Adrenal gland (tissue), 5 donors: ENCODE data around the gene MAP3K20.

Experiments
- POLR2A ChIP-seq, 2 donors: fragments of 450-650 bp; IDR thresholded peaks; one replicate each; pipeline ENCODE4 v1.6.1; 2017; ENCODE audit warnings: antibody characterized with exemption in 2 of 2, mild to moderate bottlenecking in 2 of 2, moderate library complexity in 1 of 2
- TF ChIP-seq, protein P1 (sequence below), 6 experiments: fragments of 450-650 bp in 4 of 6; fragments of 200-600 bp in 2 of 6; sonication (generic) in 1 of 6; IDR thresholded peaks; 1 replicate in 5 of 6; 2 replicates in 1 of 6; pipeline versions ENCODE4 v1.5.1 to v1.8.0; 2016 to 2021; ENCODE audit warnings: antibody characterized with exemption in 6 of 6, mild to moderate bottlenecking in 2 of 6, moderate library complexity in 1 of 6
- donor health status: DM: no; HTN: no; CAD: no.

DNA sequence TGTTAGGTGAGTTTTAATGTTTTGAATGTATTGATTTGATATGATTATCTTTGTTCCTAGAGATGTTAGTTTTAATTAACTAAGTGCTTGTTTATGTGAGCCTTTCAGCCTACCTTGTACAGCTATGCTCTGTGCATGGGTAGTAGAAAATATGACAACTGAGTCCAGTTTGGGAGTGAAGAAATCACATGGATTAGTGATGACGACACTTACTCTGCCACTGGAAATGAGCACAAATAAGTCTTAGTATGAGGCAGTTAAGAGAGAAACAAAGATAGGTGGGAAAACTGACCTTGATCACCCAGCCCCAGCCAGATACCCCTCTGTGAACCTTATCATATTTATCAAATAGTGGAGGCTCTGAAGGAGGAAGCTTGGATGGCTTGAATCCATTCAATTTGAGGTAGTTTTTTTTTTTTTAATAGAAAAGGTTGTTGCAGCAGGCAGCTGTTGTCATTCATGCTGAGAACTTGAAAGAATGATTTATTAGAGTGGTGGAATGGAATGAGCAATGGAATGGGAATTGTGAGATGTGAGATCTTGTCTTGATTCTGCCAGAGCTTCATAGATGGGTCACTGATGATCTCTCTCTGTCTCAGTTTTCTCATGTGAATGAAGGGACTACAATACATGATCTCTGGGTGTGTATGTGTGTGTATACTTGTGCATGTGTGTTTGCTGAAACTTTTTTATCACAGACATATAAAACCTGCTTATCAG is 96.4 kb downstream of the MAP3K20 start:
- TF ChIP-seq, protein P1, sequence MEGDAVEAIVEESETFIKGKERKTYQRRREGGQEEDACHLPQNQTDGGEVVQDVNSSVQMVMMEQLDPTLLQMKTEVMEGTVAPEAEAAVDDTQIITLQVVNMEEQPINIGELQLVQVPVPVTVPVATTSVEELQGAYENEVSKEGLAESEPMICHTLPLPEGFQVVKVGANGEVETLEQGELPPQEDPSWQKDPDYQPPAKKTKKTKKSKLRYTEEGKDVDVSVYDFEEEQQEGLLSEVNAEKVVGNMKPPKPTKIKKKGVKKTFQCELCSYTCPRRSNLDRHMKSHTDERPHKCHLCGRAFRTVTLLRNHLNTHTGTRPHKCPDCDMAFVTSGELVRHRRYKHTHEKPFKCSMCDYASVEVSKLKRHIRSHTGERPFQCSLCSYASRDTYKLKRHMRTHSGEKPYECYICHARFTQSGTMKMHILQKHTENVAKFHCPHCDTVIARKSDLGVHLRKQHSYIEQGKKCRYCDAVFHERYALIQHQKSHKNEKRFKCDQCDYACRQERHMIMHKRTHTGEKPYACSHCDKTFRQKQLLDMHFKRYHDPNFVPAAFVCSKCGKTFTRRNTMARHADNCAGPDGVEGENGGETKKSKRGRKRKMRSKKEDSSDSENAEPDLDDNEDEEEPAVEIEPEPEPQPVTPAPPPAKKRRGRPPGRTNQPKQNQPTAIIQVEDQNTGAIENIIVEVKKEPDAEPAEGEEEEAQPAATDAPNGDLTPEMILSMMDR (IDR thresholded peaks at IDR 0.05): no peak
- no peak for TF ChIP-seq POLR2A (IDR thresholded peaks at IDR 0.05)
